HCT116 (cell line): ENCODE results near the gene PLCB1. TPM values are rescaled to one million over a fixed set of nuclear protein-coding genes. Genes with fewer than 3 reads are reported as not detected.

Source experiments
- ATAC-seq: fragments of 200-7000 bp; cut with Tn5 transposase; 2 replicates; pipeline ENCODE4 v1.9.1; 2020; ENCODE audit warnings: mild to moderate bottlenecking, moderate library complexity
- BruUV-seq: library from RNA; stranded (reverse); fragments of 400-500 nt; replicated peaks from 2 replicates; lab custom pipeline; 2021; lab: Mats Ljungman, UMichigan
- CTCF ChIA-PET: fragments of 300-600 bp; sonication (Branson Sonifier 250); formaldehyde crosslinking; loops from one replicate; lab custom pipeline; 2021; ENCODE audit warnings: antibody characterized with exemption; lab: Charles Lee
- POLR2A ChIA-PET: fragments of 300-600, 350-600 bp; sonication (Branson Sonifier 250); formaldehyde crosslinking; loops from one replicate; lab custom pipeline; 2021; ENCODE audit warnings: antibody characterized with exemption; lab: Charles Lee
- RAD21 ChIA-PET, 2 experiments: fragments of 300-600 bp; sonication (Branson Sonifier 250); formaldehyde crosslinking; loops; one replicate each; lab custom pipeline; 2023; ENCODE audit warnings: low total read pairs in 2 of 2; ENCODE audit not compliant: uncharacterized antibody in 2 of 2, unreplicated experiment in 2 of 2, low non-redundant PET in 1 of 2; lab: Charles Lee
- DNase-seq: peaks from one replicate; pipeline ENCODE4 v3.0.0-alpha.2; 2010; ENCODE audit warnings: low read depth, low spot score
- H2AFZ ChIP-seq: fragments of 200-600 bp; shearing (Covaris generic), sonication (generic); 2 replicates; pipeline ENCODE4 v1.6.1; 2017; ENCODE audit warnings: low read depth, mixed run types, mixed read lengths, antibody characterized with exemption, low read length; ENCODE audit not compliant: poor library complexity, severe bottlenecking
- H3K27ac ChIP-seq: 2 replicates; pipeline ENCODE4 v1.5.1; 2012; ENCODE audit warnings: low read depth, low read length
- H3K27me3 ChIP-seq: fragments of 200-600 bp; sonication (generic); 2 replicates; pipeline ENCODE4 v1.6.1; 2016; ENCODE audit warnings: mixed run types, low read length, mixed read lengths; ENCODE audit not compliant: insufficient read depth
- H3K36me3 ChIP-seq, 2 experiments: fragments of 200-500 bp in 1 of 2; fragments of 200-600 bp in 1 of 2; sonication (Bioruptor generic) in 1 of 2; sonication (generic) in 1 of 2; 2 replicates each; pipeline versions ENCODE4 v1.5.1 to v1.6.1; 2014 to 2016; ENCODE audit warnings: low read length in 2 of 2, inconsistent platforms in 1 of 2, mixed read lengths in 1 of 2, mixed run types in 1 of 2; ENCODE audit not compliant: insufficient read depth in 2 of 2, control insufficient read depth in 1 of 2
- H3K4me1 ChIP-seq, 2 experiments: fragments of 200-600 bp in 1 of 2; sonication (generic) in 1 of 2; 2 replicates each; pipeline versions ENCODE4 v1.5.1 to v1.6.1; 2012 to 2017; ENCODE audit warnings: low read length in 2 of 2, inconsistent platforms in 1 of 2, mild to moderate bottlenecking in 1 of 2, mixed read lengths in 1 of 2, mixed run types in 1 of 2, moderate library complexity in 1 of 2; ENCODE audit not compliant: insufficient read depth in 2 of 2, control insufficient read depth in 1 of 2
- H3K4me2 ChIP-seq: fragments of 200-600 bp; sonication (generic); 2 replicates; pipeline ENCODE4 v1.6.1; 2017; ENCODE audit warnings: mixed run types, low read length, mixed read lengths
- H3K4me3 ChIP-seq, 2 experiments: fragments of 200-600 bp in 1 of 2; sonication (generic) in 1 of 2; replicated peaks in 1 of 2; 2 replicates each; pipeline ENCODE4 v1.5.1; 2011 to 2016; ENCODE audit warnings: low read length in 2 of 2, control low read depth in 1 of 2, low read depth in 1 of 2, mild to moderate bottlenecking in 1 of 2, mixed read lengths in 1 of 2, mixed run types in 1 of 2
- H3K79me2 ChIP-seq: fragments of 200-600 bp; sonication (generic); 2 replicates; pipeline ENCODE4 v1.6.1; 2017; ENCODE audit warnings: mild to moderate bottlenecking, mixed run types, low read length, moderate library complexity, mixed read lengths; ENCODE audit not compliant: insufficient read depth
- H3K9ac ChIP-seq: fragments of 200-600 bp; sonication (generic); 2 replicates; pipeline ENCODE4 v1.6.1; 2016; ENCODE audit warnings: low read length, mixed read lengths
- H3K9me2 ChIP-seq: fragments of 200-600 bp; sonication (generic), shearing (Covaris generic); 2 replicates; pipeline ENCODE4 v1.6.1; 2017; ENCODE audit warnings: mixed run types, mild to moderate bottlenecking, moderate library complexity; ENCODE audit not compliant: insufficient read depth
- H3K9me3 ChIP-seq, 2 experiments: fragments of 200-500 bp in 1 of 2; fragments of 200-600 bp in 1 of 2; sonication (Bioruptor generic) in 1 of 2; sonication (generic) in 1 of 2; 2 replicates each; pipeline ENCODE4 v1.6.1; 2014 to 2017; ENCODE audit warnings: low read length in 2 of 2, mixed read lengths in 2 of 2, inconsistent platforms in 1 of 2, low read depth in 1 of 2, mild to moderate bottlenecking in 1 of 2, mixed run types in 1 of 2, moderate library complexity in 1 of 2; ENCODE audit not compliant: control insufficient read depth in 1 of 2, insufficient read depth in 1 of 2
- H4K20me1 ChIP-seq: fragments of 200-600 bp; sonication (generic), shearing (Covaris generic); 2 replicates; pipeline ENCODE4 v1.6.1; 2017; ENCODE audit warnings: mixed run types, mild to moderate bottlenecking, moderate library complexity; ENCODE audit not compliant: insufficient read depth
- ATF3 ChIP-seq: IDR thresholded peaks from 2 replicates; pipeline ENCODE4 v1.6.1; 2012
- CBX3 ChIP-seq: IDR thresholded peaks from 2 replicates; pipeline ENCODE4 v1.6.1; 2012; ENCODE audit warnings: low read depth
- CEBPB ChIP-seq: IDR thresholded peaks from 2 replicates; pipeline ENCODE4 v1.6.1; 2012; ENCODE audit warnings: low read depth
- CTCF ChIP-seq, 3 experiments: fragments of 200-600 bp in 1 of 3; sonication (generic) in 1 of 3; IDR thresholded peaks in 2 of 3; conservative IDR thresholded peaks in 1 of 3; 2 replicates each; pipeline ENCODE4 v1.5.1; 2012 to 2017; ENCODE audit warnings: low read depth in 2 of 3, low read length in 2 of 3, antibody characterized with exemption in 1 of 3, borderline replicate concordance in 1 of 3, control low read depth in 1 of 3, mild to moderate bottlenecking in 1 of 3, mixed read lengths in 1 of 3, mixed run types in 1 of 3, moderate library complexity in 1 of 3; ENCODE audit not compliant: insufficient read depth in 1 of 3
- EGR1 ChIP-seq: IDR thresholded peaks from 2 replicates; pipeline ENCODE4 v1.6.1; 2012; ENCODE audit warnings: low read depth
- ELF1 ChIP-seq: IDR thresholded peaks from 2 replicates; pipeline ENCODE4 v1.6.1; 2012; ENCODE audit warnings: low read depth, borderline replicate concordance
- EZH2 ChIP-seq: fragments of 200-600 bp; sonication (generic); IDR thresholded peaks from 2 replicates; pipeline ENCODE4 v1.6.1; 2017; ENCODE audit warnings: antibody characterized with exemption, mixed run types
- FOSL1 ChIP-seq: IDR thresholded peaks from 2 replicates; pipeline ENCODE4 v1.6.1; 2012; ENCODE audit warnings: low read depth
- JUND ChIP-seq: IDR thresholded peaks from 2 replicates; pipeline ENCODE4 v1.6.1; 2012
- POLR2A ChIP-seq: IDR thresholded peaks from 2 replicates; pipeline ENCODE4 v1.7.0; 2011; ENCODE audit warnings: borderline replicate concordance; ENCODE audit not compliant: insufficient read depth, insufficient read length; ENCODE audit errors: extremely low read depth
- POLR2AphosphoS5 ChIP-seq: IDR thresholded peaks from 2 replicates; pipeline ENCODE4 v1.6.1; 2011; ENCODE audit warnings: mild to moderate bottlenecking, low read depth, low read length, moderate library complexity
- SP1 ChIP-seq: IDR thresholded peaks from 2 replicates; pipeline ENCODE4 v1.6.1; 2012; ENCODE audit warnings: low read depth
- SRF ChIP-seq: IDR thresholded peaks from 2 replicates; pipeline ENCODE4 v1.6.1; 2012; ENCODE audit warnings: low read depth
- ZFX ChIP-seq: fragments of 450-650 bp; IDR thresholded peaks from 2 replicates; pipeline ENCODE4 v1.6.1; 2017
- intact Hi-C: fragments of 100-400 bp; cut with micrococcal nuclease; formaldehyde crosslinking; loops from 2 replicates; pipeline ENCODE4 v1.10.0; 2022
- total RNA-seq: library from RNA; stranded (reverse); gene quantifications from one replicate; pipeline ENCODE4 v1.2.1, GENCODE V29; 2021; ENCODE audit not compliant: unreplicated experiment

PLCB1 gene
- total RNA-seq, 1 experiment from 2014 or later: 15.8 TPM

GRCh38 chr20:8723296-8723695, 591.2 kb downstream of the PLCB1 start:
- no peak for ATAC-seq
- CTCF ChIA-PET: interaction anchor here (1.3 to 6.5 kb wide), 8 partner anchors 9 to 786 kb away, joined by 3 to 97 read pairs (median 12); partner anchors contain the start of gene PLCB1

GRCh38 chr20:8724884-8725283, 592.8 kb downstream of the PLCB1 start:
- Histone ChIP-seq H4K20me1 (no peaks in the 10 kb centered on the region), H3K4me3 (no peak overlapping the region), H3K9ac (no peak overlapping the region), H3K4me2 (no peak overlapping the region), H3K27ac (no peak overlapping the region), H3K4me1 (no peaks in the 10 kb centered on the region), H3K27me3 (no peaks in the 10 kb centered on the region), H3K9me3 (no peaks in the 10 kb centered on the region), H3K79me2 (no peaks in the 10 kb centered on the region), H3K9me2 (no peaks in the 10 kb centered on the region), H2AFZ (no peak overlapping the region), H3K36me3 (no peaks in the 10 kb centered on the region)
- POLR2A ChIA-PET: no interaction called here
- intact Hi-C loops: loop anchor here (5.0 to 10.0 kb wide), 2 partner anchors 333 to 1960 kb away; partner anchors contain the start of gene BMP2
- DNase-seq (no peak), ATAC-seq (no peak)
- no peak for TF ChIP-seq JUND
- no peak for TF ChIP-seq SP1
- no peak for TF ChIP-seq EZH2
- no peak for TF ChIP-seq CEBPB
- TF ChIP-seq CBX3: no peak
- TF ChIP-seq ZFX: no peak
- TF ChIP-seq SRF: no peak
- TF ChIP-seq EGR1: no peak
- no peak for TF ChIP-seq ATF3
- no peak for TF ChIP-seq ELF1
- no peak for TF ChIP-seq POLR2A
- BruUV-seq: no TSS peak
- CTCF ChIA-PET: no interaction called here
- RAD21 ChIA-PET: no interaction called here

More at GRCh38 chr20:8723296-8723695, 591.2 kb downstream of the PLCB1 start:
- H3K27ac ChIP-seq: no peak overlapping the region
- H3K27me3 ChIP-seq: no peaks in the 10 kb centered on the region
- intact Hi-C loops: loop anchor here (5.0 to 10.0 kb wide), 2 partner anchors 331 to 1958 kb away; partner anchors contain the start of gene BMP2
- no peak overlapping the region for H2AFZ ChIP-seq
- no peaks in the 10 kb centered on the region for H3K9me3 ChIP-seq
- no peak overlapping the region for H3K9ac ChIP-seq
- no peak for DNase-seq
- no peaks in the 10 kb centered on the region for H4K20me1 ChIP-seq
- H3K79me2 ChIP-seq: no peaks in the 10 kb centered on the region
- ChIA-PET RAD21 (no interaction called here), POLR2A (no interaction called here)
- H3K4me1 ChIP-seq: no peaks in the 10 kb centered on the region
- no TSS peak for BruUV-seq
- no peak for TF ChIP-seq ELF1
- TF ChIP-seq FOSL1: no peak
- TF ChIP-seq CTCF (IDR thresholded peaks at IDR 0.05 in 2 of 3, conservative IDR thresholded peaks at IDR 0.05 in 1 of 3; ENCODE audit: borderline replicate concordance in 1 of 3, insufficient read depth in 1 of 3, low read depth in 2 of 3, low read length in 2 of 3): no peak
- TF ChIP-seq POLR2AphosphoS5: no peak
- H3K36me3 ChIP-seq: no peaks in the 10 kb centered on the region
- no peak overlapping the region for H3K4me3 ChIP-seq
- H3K9me2 ChIP-seq: no peaks in the 10 kb centered on the region
- H3K4me2 ChIP-seq: no peak overlapping the region
